Ectodermal cell (in vitro differentiated cells): ENCODE results near the gene EVL.

Experiments
- H3K27ac ChIP-seq: 2 replicates; pipeline ENCODE4 v1.7.0; 2013; ENCODE audit warnings: mild to moderate bottlenecking, low read depth, low read length; ENCODE audit not compliant: insufficient read depth, poor library complexity, severe bottlenecking
- H3K27me3 ChIP-seq: 2 replicates; pipeline ENCODE4 v1.7.0; 2013; ENCODE audit warnings: mild to moderate bottlenecking, low read length; ENCODE audit not compliant: insufficient read depth, control insufficient read depth, poor library complexity, severe bottlenecking
- H3K36me3 ChIP-seq: one replicate; pipeline ENCODE4 v1.7.0; 2013; ENCODE audit warnings: low read length; ENCODE audit not compliant: control insufficient read depth, insufficient read depth
- H3K4me1 ChIP-seq: one replicate; pipeline ENCODE4 v1.7.0; 2013; ENCODE audit warnings: low read length; ENCODE audit not compliant: control insufficient read depth, insufficient read depth
- H3K4me3 ChIP-seq: 2 replicates; pipeline ENCODE4 v1.7.0; 2013; ENCODE audit warnings: low read depth, low read length, control low read depth; ENCODE audit not compliant: insufficient read depth
- H3K9me3 ChIP-seq: 2 replicates; pipeline ENCODE4 v1.7.0; 2013; ENCODE audit warnings: mild to moderate bottlenecking, low read length, moderate library complexity; ENCODE audit not compliant: control insufficient read depth
- WGBS, 2 experiments: methylation state at CpG; one replicate each; pipeline ENCODE4 v1.1.7; 2013; ENCODE audit warnings: missing lambda C conversion rate in 2 of 2; 5-methylcytosine and 5-hydroxymethylcytosine counted together

Gene EVL

DNA sequence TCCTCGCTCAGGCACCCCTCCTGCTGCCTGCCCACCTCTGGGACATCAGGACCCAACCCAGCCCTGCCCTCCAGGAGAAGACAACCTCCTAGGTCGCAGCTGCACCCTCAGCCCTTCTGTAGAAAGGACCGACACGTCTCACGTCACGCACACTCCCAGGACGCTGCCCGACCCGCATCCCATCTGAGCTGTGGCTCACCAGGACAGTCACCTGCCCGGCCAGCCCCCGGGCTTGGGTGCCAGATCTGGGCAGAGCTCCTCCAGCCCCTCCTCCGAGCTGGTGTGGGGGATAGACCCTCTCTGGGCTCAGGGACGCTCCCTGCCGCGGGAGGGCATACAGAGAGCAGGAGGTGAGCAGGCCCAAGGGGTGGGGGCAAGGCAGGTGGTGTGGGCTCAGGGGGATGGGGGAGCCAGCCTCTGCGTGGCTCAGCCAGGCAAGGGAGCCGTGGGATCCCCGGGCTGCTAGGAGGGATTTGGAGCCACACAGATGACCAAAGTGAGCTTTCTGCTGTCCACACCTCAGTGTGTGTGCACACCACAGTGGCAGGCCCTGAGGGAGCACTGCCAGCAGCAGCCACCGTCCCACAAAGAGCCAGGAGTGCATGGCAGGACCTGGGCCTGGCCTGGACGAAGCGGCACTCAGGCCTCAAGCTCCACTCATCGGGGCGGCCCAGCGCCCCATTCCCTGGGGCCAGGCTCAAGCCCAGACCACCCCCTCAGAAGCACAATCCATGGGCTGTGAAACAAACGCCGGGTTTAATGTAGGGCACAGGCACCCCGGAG lies 80.7 kb downstream of the EVL start:
- Histone ChIP-seq H3K9me3 (no peaks in the 10 kb centered on the region), H3K4me1 (peaks cover 4% of the 10 kb centered on the region), H3K27me3 (no peaks in the 10 kb centered on the region), H3K27ac (no peak overlapping the region), H3K4me3 (no peak overlapping the region), H3K36me3 (no peaks in the 10 kb centered on the region)
- WGBS, 2 experiments: 94% methylated on average over 27 of the region's 27 CpGs

GRCh38 chr14:100146531-100147091 lies 81.4 kb downstream of the EVL start:
- WGBS, 2 experiments: 94 to 95% methylated on average over 29 of the region's 29 CpGs
- Histone ChIP-seq H3K27ac (no peak overlapping the region), H3K4me3 (no peak overlapping the region), H3K36me3 (no peaks in the 10 kb centered on the region), H3K4me1 (no peaks in the 10 kb centered on the region), H3K9me3 (no peaks in the 10 kb centered on the region), H3K27me3 (no peaks in the 10 kb centered on the region)

DNA sequence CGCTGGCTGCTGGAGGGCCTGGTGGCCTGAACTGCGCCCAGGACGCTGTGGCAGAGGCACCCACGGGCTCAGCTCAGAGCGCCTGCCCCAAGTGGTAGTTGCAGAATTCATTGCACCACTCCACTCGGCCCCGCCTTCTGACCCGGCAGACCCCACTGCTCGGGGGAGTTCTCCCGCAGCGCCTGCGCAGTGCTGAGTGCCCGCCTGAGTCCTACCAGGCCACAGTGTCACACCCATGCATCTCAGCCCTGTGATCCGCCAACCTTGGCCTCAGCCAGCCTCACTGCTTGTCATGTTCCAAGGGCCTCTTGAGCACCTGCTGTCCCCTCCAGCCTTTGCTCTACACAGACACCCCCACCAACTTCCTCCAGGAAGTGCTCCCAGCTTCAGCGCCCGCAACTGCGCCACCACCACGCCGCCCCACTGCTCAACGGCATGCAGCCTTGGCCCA lies 82.0 kb downstream of the EVL start:
- H3K4me3 ChIP-seq: no peak overlapping the region
- H3K27me3 ChIP-seq: no peaks in the 10 kb centered on the region
- H3K9me3 ChIP-seq: no peaks in the 10 kb centered on the region
- H3K36me3 ChIP-seq: no peaks in the 10 kb centered on the region
- WGBS, 2 experiments: 91 to 96% methylated on average over 20 of the region's 20 CpGs
- H3K27ac ChIP-seq: no peak overlapping the region
- no peaks in the 10 kb centered on the region for H3K4me1 ChIP-seq

- Histone ChIP-seq H3K4me3 (no peak overlapping the region), H3K4me1 (no peaks in the 10 kb centered on the region), H3K36me3 (no peaks in the 10 kb centered on the region), H3K27ac (no peak overlapping the region), H3K27me3 (no peaks in the 10 kb centered on the region), H3K9me3 (no peaks in the 10 kb centered on the region)
- 89 to 93% methylated on average over 28 of the region's 28 CpGs for WGBS, 2 experiments
These were observed 82.7 kb downstream of the EVL start for GRCh38 chr14:100147691-100148464.

DNA sequence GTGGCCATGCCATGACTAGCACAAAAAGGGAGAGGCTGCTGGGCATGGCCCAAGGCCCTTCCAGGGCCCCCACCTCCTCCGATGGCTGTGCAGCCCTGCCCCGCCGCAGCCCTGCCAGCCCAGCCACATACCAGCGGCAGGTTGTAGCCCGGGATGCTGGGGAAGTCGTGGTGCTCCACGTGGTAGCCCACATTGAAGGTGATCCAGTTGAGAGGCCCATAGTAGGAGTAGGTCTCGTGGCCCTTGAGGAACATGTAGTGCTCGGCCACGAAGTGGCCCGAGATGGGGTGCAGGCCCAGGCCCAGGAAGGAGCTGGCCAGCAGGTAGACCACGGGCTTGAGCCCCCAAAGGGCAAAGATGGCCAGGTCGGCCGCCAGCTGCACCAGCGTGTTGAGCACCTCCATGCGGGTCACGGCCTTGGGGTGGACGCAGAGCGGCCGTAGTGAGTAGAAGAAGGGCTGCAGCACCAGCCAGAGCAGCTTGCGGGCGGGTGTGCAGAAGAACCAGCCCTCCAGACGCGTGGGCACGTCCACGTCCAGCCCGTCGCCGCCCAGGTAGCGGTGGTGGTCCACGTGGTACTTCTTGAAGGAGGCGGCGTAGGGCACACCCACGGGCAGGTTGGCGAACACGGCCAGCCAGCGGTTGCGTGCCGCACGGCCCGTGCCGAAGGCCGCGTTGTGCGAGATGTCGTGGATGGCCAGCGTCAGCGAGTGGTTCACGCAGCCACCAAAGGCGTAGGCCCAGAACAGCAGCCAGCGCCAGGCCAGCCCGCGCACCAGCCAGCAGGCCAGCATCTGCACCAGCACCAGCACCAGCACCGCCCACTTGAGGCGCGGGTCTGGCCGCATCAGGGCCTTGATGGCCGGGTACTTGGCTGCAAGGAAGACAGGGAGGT lies 83.9 kb downstream of the EVL start:
- Histone ChIP-seq H3K4me3 (no peak overlapping the region), H3K27ac (no peak overlapping the region), H3K4me1 (no peaks in the 10 kb centered on the region), H3K36me3 (no peaks in the 10 kb centered on the region), H3K27me3 (no peaks in the 10 kb centered on the region), H3K9me3 (no peaks in the 10 kb centered on the region)
- 96 to 97% methylated on average over 58 of the region's 58 CpGs for WGBS, 2 experiments

- no peak overlapping the region for H3K4me3 ChIP-seq
- WGBS, 2 experiments: 87 to 88% methylated on average over 17 to 19 of the region's 21 CpGs
- no peaks in the 10 kb centered on the region for H3K27me3 ChIP-seq
- no peaks in the 10 kb centered on the region for H3K4me1 ChIP-seq
- no peaks in the 10 kb centered on the region for H3K9me3 ChIP-seq
- H3K36me3 ChIP-seq: no peaks in the 10 kb centered on the region
- no peak overlapping the region for H3K27ac ChIP-seq
These were observed 84.8 kb downstream of the EVL start for GRCh38 chr14:100149851-100150611.

GRCh38 chr14:100150932-100151587 lies 85.8 kb downstream of the EVL start:
- Histone ChIP-seq H3K36me3 (no peaks in the 10 kb centered on the region), H3K4me1 (no peaks in the 10 kb centered on the region), H3K9me3 (no peaks in the 10 kb centered on the region), H3K27ac (no peak overlapping the region), H3K4me3 (no peak overlapping the region), H3K27me3 (peaks cover under 1% of the 10 kb centered on the region)
- 79 to 80% methylated on average over 12 of the region's 12 CpGs for WGBS, 2 experiments

- 94 to 95% methylated on average over 10 of the region's 10 CpGs for WGBS, 2 experiments
- Histone ChIP-seq H3K9me3 (no peaks in the 10 kb centered on the region), H3K4me1 (no peaks in the 10 kb centered on the region), H3K36me3 (no peaks in the 10 kb centered on the region), H3K4me3 (no peak overlapping the region), H3K27me3 (peaks cover 11% of the 10 kb centered on the region), H3K27ac (no peak overlapping the region)
These were observed 86.9 kb downstream of the EVL start for GRCh38 chr14:100152091-100152490.

GRCh38 chr14:100153560-100153959 lies 88.3 kb downstream of the EVL start:
- H3K4me1 ChIP-seq: no peaks in the 10 kb centered on the region
- no peaks in the 10 kb centered on the region for H3K36me3 ChIP-seq
- no peaks in the 10 kb centered on the region for H3K9me3 ChIP-seq
- no peak overlapping the region for H3K27ac ChIP-seq
- no peak overlapping the region for H3K4me3 ChIP-seq
- H3K27me3 ChIP-seq: peaks cover 25% of the 10 kb centered on the region
- 77 to 78% methylated on average over 6 of the region's 6 CpGs for WGBS, 2 experiments
